ENCODE data around the gene CFAP20.

Gene CFAP20

GRCh38 chr16:58152246-58152868, 23.2 kb upstream of the CFAP20 start:
- DNase-seq: no peak

GRCh38 chr16:58148526-58148925, 19.3 kb upstream of the CFAP20 start:
- Histone ChIP-seq H3K27ac (ENCODE audit: insufficient read depth, low read length, poor library complexity, severe bottlenecking) (no peak overlapping the region), H3K4me3 (ENCODE audit: insufficient read depth, low read depth, low read length, poor library complexity, severe bottlenecking) (no peak overlapping the region), H3K36me3 (ENCODE audit: control insufficient read depth, insufficient read depth, low read length) (no peaks in the 10 kb centered on the region), H3K27me3 (replicated peaks; ENCODE audit: control insufficient read depth, insufficient read depth, low read length, poor library complexity, severe bottlenecking) (no peaks in the 10 kb centered on the region), H3K9me3 (ENCODE audit: control insufficient read depth, low read length) (no peaks in the 10 kb centered on the region), H3K4me1 (ENCODE audit: control insufficient read depth, insufficient read depth, low read length, poor library complexity, severe bottlenecking) (no peaks in the 10 kb centered on the region)
- no peak for DNase-seq

More at GRCh38 chr16:58152246-58152868, 23.2 kb upstream of the CFAP20 start:
- no peaks in the 10 kb centered on the region for H3K27me3 ChIP-seq (replicated peaks; ENCODE audit: control insufficient read depth, insufficient read depth, low read length, poor library complexity, severe bottlenecking)
- no peaks in the 10 kb centered on the region for H3K4me1 ChIP-seq (ENCODE audit: control insufficient read depth, insufficient read depth, low read length, poor library complexity, severe bottlenecking)
- peaks cover 2% of the 10 kb centered on the region for H3K36me3 ChIP-seq (ENCODE audit: control insufficient read depth, insufficient read depth, low read length)
- H3K9me3 ChIP-seq (ENCODE audit: control insufficient read depth, low read length): no peaks in the 10 kb centered on the region
- H3K27ac ChIP-seq (ENCODE audit: insufficient read depth, low read length, poor library complexity, severe bottlenecking): no peak overlapping the region
- no peak overlapping the region for H3K4me3 ChIP-seq (ENCODE audit: insufficient read depth, low read depth, low read length, poor library complexity, severe bottlenecking)

DNA sequence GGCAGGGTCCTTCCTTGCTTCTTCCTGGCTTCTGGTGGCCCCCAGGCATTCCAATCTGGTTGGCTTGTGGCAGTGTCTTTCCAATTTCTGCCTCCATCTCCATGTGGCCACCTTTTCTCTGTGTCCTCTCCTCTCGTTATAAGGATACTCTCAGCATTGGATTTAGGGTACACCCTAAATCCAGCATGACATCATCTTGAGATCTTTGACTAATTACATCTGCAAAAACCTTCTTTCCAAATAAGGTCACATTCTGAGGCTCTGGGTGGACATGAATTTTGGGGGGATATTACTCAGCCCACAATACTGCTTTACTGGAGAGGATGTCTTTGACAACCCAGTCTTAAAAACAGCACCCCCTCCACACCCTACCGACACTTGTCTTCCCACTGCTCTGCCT, 18.9 kb upstream of the CFAP20 start:
- no peak for DNase-seq
- Histone ChIP-seq H3K4me1 (ENCODE audit: control insufficient read depth, insufficient read depth, low read length, poor library complexity, severe bottlenecking) (no peaks in the 10 kb centered on the region), H3K9me3 (ENCODE audit: control insufficient read depth, low read length) (no peaks in the 10 kb centered on the region), H3K36me3 (ENCODE audit: control insufficient read depth, insufficient read depth, low read length) (no peaks in the 10 kb centered on the region), H3K27me3 (replicated peaks; ENCODE audit: control insufficient read depth, insufficient read depth, low read length, poor library complexity, severe bottlenecking) (no peaks in the 10 kb centered on the region), H3K4me3 (ENCODE audit: insufficient read depth, low read depth, low read length, poor library complexity, severe bottlenecking) (no peak overlapping the region), H3K27ac (ENCODE audit: insufficient read depth, low read length, poor library complexity, severe bottlenecking) (no peak overlapping the region)

DNA sequence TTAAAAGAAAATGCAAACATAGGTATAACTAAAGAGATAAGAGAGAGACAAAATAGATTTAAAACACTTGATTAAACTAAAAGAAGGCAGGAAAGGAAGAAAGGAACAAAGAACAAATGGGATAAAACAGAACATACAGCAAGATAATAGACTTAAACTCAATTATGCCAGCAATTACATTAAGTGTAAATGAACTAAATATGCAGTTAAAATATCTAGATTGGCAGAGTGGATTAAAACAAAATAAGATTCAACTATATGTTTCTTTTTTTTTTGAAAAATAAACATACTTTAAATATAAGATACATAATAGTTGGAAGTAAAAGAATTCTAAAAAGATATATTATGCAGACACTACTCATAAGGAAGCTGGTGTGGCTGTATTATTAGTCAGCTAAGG, 9.7 kb upstream of the CFAP20 start:
- Histone ChIP-seq H3K36me3 (ENCODE audit: control insufficient read depth, insufficient read depth, low read length) (no peaks in the 10 kb centered on the region), H3K9me3 (ENCODE audit: control insufficient read depth, low read length) (no peaks in the 10 kb centered on the region), H3K27me3 (replicated peaks; ENCODE audit: control insufficient read depth, insufficient read depth, low read length, poor library complexity, severe bottlenecking) (no peaks in the 10 kb centered on the region), H3K4me1 (ENCODE audit: control insufficient read depth, insufficient read depth, low read length, poor library complexity, severe bottlenecking) (no peaks in the 10 kb centered on the region), H3K27ac (ENCODE audit: insufficient read depth, low read length, poor library complexity, severe bottlenecking) (no peak overlapping the region), H3K4me3 (ENCODE audit: insufficient read depth, low read depth, low read length, poor library complexity, severe bottlenecking) (no peak overlapping the region)
- DNase-seq: no peak

- no peaks in the 10 kb centered on the region for H3K27me3 ChIP-seq (replicated peaks; ENCODE audit: control insufficient read depth, insufficient read depth, low read length, poor library complexity, severe bottlenecking)
- DNase-seq: no peak
- H3K4me1 ChIP-seq (ENCODE audit: control insufficient read depth, insufficient read depth, low read length, poor library complexity, severe bottlenecking): no peaks in the 10 kb centered on the region
- H3K4me3 ChIP-seq (ENCODE audit: insufficient read depth, low read depth, low read length, poor library complexity, severe bottlenecking): no peak overlapping the region
- H3K36me3 ChIP-seq (ENCODE audit: control insufficient read depth, insufficient read depth, low read length): no peaks in the 10 kb centered on the region
- no peaks in the 10 kb centered on the region for H3K9me3 ChIP-seq (ENCODE audit: control insufficient read depth, low read length)
- H3K27ac ChIP-seq (ENCODE audit: insufficient read depth, low read length, poor library complexity, severe bottlenecking): no peak overlapping the region
Measured at GRCh38 chr16:58137581-58137980, 8.4 kb upstream of the CFAP20 start.

- Histone ChIP-seq H3K27ac (ENCODE audit: insufficient read depth, low read length, poor library complexity, severe bottlenecking) (peak overlapping the region; percentile 93), H3K4me3 (ENCODE audit: insufficient read depth, low read depth, low read length, poor library complexity, severe bottlenecking) (peak overlapping the region; percentile 89), H3K27me3 (replicated peaks; ENCODE audit: control insufficient read depth, insufficient read depth, low read length, poor library complexity, severe bottlenecking) (no peaks in the 10 kb centered on the region), H3K36me3 (ENCODE audit: control insufficient read depth, insufficient read depth, low read length) (no peaks in the 10 kb centered on the region), H3K9me3 (ENCODE audit: control insufficient read depth, low read length) (no peaks in the 10 kb centered on the region), H3K4me1 (ENCODE audit: control insufficient read depth, insufficient read depth, low read length, poor library complexity, severe bottlenecking) (peaks cover 18% of the 10 kb centered on the region)
- peak; percentile 1 to 16 (median 6) for DNase-seq
Measured at GRCh38 chr16:58128711-58129096, 477 bp downstream of the CFAP20 start.

GRCh38 chr16:58128181-58128631, 975 bp downstream of the CFAP20 start:
- no peaks in the 10 kb centered on the region for H3K27me3 ChIP-seq (replicated peaks; ENCODE audit: control insufficient read depth, insufficient read depth, low read length, poor library complexity, severe bottlenecking)
- H3K9me3 ChIP-seq (ENCODE audit: control insufficient read depth, low read length): no peaks in the 10 kb centered on the region
- H3K4me3 ChIP-seq (ENCODE audit: insufficient read depth, low read depth, low read length, poor library complexity, severe bottlenecking): peak overlapping the region; percentile 89

GRCh38 chr16:58127634-58128033, 1.5 kb downstream of the CFAP20 start:
- Histone ChIP-seq H3K4me3 (ENCODE audit: insufficient read depth, low read depth, low read length, poor library complexity, severe bottlenecking) (peak overlapping the region; percentile 89), H3K27ac (ENCODE audit: insufficient read depth, low read length, poor library complexity, severe bottlenecking) (peak overlapping the region; percentile 93), H3K36me3 (ENCODE audit: control insufficient read depth, insufficient read depth, low read length) (no peaks in the 10 kb centered on the region), H3K4me1 (ENCODE audit: control insufficient read depth, insufficient read depth, low read length, poor library complexity, severe bottlenecking) (peaks cover 18% of the 10 kb centered on the region), H3K27me3 (replicated peaks; ENCODE audit: control insufficient read depth, insufficient read depth, low read length, poor library complexity, severe bottlenecking) (no peaks in the 10 kb centered on the region), H3K9me3 (ENCODE audit: control insufficient read depth, low read length) (no peaks in the 10 kb centered on the region)
- DNase-seq: no peak

More at GRCh38 chr16:58128181-58128631, 975 bp downstream of the CFAP20 start:
- DNase-seq: no peak
- Histone ChIP-seq H3K4me1 (ENCODE audit: control insufficient read depth, insufficient read depth, low read length, poor library complexity, severe bottlenecking) (peaks cover 18% of the 10 kb centered on the region), H3K36me3 (ENCODE audit: control insufficient read depth, insufficient read depth, low read length) (no peaks in the 10 kb centered on the region), H3K27ac (ENCODE audit: insufficient read depth, low read length, poor library complexity, severe bottlenecking) (peak overlapping the region; percentile 93)

DNA sequence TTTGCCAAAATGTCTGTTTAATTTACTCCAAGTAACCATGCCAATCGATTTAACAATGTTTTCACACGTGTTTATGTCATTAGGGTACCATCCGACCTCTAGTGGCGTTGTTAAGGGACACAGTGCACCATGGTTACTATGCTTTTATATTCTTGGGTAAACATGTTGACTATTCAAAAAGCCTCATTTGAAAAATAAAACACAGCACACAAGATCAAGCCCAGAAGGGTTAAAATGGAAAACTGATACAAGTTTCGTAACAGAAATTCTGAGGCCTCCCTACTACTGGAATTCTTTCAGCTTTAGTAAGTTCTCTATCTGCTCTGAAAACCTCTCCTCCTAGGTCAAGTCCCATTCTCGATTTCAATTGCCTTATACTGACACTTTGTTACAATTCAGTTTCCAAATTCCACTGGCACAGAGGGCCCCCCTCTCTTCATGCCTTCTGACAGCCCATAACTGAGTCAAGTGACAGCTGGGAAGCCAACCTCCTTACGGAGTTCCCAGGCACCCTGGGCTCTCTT, 2.1 kb downstream of the CFAP20 start:
- Histone ChIP-seq H3K36me3 (ENCODE audit: control insufficient read depth, insufficient read depth, low read length) (no peaks in the 10 kb centered on the region), H3K27ac (ENCODE audit: insufficient read depth, low read length, poor library complexity, severe bottlenecking) (peak overlapping the region; percentile 93), H3K9me3 (ENCODE audit: control insufficient read depth, low read length) (no peaks in the 10 kb centered on the region), H3K27me3 (replicated peaks; ENCODE audit: control insufficient read depth, insufficient read depth, low read length, poor library complexity, severe bottlenecking) (no peaks in the 10 kb centered on the region), H3K4me1 (ENCODE audit: control insufficient read depth, insufficient read depth, low read length, poor library complexity, severe bottlenecking) (peaks cover 18% of the 10 kb centered on the region), H3K4me3 (ENCODE audit: insufficient read depth, low read depth, low read length, poor library complexity, severe bottlenecking) (no peak overlapping the region)
- DNase-seq: peak in 2 of 3 donors; percentile 8 to 20

DNA sequence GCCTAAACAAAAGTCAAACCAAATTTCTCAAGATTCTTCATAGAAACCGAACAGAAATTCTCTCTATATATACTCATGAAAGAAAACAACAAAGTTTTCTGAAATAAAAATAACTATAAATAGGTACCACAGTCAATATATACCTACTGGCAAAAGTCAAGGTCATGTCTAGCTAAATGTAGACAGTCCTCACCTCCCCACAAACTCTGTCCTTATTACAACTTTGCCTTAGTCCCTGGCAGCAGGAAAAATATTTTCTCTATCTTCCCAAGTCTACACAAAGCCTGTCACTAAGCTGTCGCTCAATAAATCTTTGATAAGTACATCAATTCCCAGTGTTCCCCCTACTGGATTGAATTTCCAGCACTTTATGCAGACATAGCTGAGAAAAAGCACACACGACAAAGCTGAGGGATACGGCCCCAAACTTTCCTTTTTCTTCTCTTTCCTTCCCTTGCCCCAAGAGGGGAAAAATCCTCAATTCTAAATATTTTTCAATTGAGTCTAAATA, 2.7 kb downstream of the CFAP20 start:
- H3K27me3 ChIP-seq (replicated peaks; ENCODE audit: control insufficient read depth, insufficient read depth, low read length, poor library complexity, severe bottlenecking): no peaks in the 10 kb centered on the region
- H3K4me1 ChIP-seq (ENCODE audit: control insufficient read depth, insufficient read depth, low read length, poor library complexity, severe bottlenecking): peaks cover 18% of the 10 kb centered on the region
- no peak overlapping the region for H3K4me3 ChIP-seq (ENCODE audit: insufficient read depth, low read depth, low read length, poor library complexity, severe bottlenecking)
- no peaks in the 10 kb centered on the region for H3K36me3 ChIP-seq (ENCODE audit: control insufficient read depth, insufficient read depth, low read length)
- H3K9me3 ChIP-seq (ENCODE audit: control insufficient read depth, low read length): no peaks in the 10 kb centered on the region
- DNase-seq: no peak
- H3K27ac ChIP-seq (ENCODE audit: insufficient read depth, low read length, poor library complexity, severe bottlenecking): peak overlapping the region; percentile 47
